UCSD-AML1 (cell line): Measurements from ENCODE around the gene TSPAN3.

Experiments
- DNase-seq: peaks from one replicate; lab custom pipeline; 2025; ENCODE audit not compliant: unreplicated experiment; lab: John Stamatoyannopoulos, UW

Gene TSPAN3

GRCh38 chr15:77012117-77012712, 58.7 kb downstream of the TSPAN3 start:
- DNase-seq: no peak

- DNase-seq: no peak
Observed at GRCh38 chr15:77010857-77011256, 60.1 kb downstream of the TSPAN3 start.

DNA sequence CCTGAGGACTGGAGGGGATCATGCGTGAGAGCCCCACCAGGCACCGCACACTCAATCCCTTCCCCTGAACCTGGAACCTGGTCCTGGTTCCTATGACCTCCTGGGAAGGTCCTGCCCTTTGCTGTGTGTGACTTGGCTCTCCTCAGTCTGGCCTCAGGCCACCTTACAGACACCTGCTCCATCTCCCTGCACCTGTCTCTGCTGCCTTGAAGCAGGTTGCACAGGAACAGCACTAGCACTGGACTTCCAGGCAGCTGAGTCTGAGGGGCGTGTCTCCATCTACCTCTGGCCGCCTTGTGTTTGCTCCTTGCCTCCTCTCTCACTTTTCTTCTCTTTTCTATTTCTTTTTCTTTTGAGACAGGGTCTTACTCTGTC, 60.6 kb downstream of the TSPAN3 start:
- DNase-seq: no peak

DNA sequence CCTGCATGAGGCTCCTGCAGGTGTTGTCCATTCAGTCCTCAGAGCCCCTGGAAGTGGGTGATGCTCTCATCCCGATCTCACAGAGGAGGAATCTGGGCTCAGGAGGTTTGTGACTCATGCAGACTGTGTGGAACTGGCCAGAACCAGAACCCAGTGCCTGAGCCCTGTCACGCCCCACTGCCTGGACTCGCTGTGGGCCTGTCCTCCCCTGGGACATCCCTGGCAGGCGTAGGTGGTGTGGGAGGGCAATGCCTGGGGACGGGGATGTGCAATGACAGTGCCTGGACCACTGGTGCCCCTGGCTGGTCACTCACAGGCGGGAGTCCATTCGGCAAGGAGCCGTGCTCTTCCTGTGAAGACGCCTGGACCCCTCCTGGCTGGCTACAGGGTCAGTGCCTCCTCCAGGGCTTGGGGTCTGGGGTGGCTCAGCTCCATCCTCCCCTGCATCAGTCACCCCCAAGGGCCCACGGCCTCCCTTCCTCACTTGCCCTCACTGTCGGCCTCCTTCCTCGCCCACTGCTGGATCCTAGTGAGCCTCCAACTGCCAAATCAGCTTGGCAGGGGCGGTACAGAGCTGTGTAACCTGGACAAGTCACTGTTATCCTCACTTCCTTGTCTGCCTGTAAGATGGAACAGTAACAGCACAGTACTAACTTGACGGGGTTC, 61.1 kb downstream of the TSPAN3 start:
- no peak for DNase-seq

- no peak for DNase-seq
Observed at GRCh38 chr15:77009176-77009575, 61.7 kb downstream of the TSPAN3 start.

GRCh38 chr15:77004189-77004588, 66.7 kb downstream of the TSPAN3 start:
- DNase-seq: peak; percentile 86

DNA sequence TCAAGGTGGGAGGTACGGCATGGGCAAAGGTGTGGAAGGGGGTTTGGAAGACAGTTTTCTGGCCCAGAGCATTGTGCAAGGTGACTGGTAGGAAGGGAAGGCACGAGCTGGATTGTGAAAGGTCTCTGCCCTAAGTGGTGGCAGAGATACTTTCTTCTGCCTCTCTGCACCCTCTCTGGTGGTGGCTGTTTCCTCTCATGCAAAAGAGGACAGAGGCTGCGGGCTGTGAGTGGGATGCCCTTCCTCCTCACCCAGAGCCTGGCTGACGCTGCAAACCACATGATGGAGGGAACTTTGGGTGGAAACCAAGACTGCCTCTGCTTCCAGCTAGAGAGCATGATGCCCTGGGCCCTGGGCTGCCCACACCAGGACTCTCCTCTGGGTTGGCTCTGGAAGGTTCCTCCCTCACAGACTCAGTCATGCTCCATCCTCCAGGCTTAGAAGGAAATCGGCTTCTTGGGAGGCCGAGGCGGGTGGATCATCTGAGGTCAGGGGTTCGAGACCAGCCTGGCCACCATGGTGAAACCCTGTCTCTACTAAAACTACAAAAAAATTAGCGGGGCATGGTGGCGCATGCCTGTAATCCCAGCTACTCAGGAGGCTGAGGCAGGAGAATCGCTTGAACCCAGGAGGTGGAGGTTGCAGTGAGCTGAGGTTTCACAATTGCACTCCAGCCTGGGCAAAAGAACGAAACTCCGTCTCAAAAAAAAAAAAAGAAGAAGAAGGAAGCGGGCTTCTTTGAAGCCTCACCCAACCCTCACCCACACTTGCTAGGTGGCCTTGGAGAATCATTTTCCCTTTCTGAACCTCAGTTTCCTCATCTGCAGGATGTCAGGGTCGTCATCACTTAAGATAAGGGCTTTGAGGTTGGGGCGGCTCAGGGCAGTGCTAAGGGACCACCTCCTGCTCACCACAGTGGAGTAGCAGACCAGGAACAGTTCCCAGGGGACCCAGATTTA, 67.7 kb downstream of the TSPAN3 start:
- peak; percentile 81 for DNase-seq

DNA sequence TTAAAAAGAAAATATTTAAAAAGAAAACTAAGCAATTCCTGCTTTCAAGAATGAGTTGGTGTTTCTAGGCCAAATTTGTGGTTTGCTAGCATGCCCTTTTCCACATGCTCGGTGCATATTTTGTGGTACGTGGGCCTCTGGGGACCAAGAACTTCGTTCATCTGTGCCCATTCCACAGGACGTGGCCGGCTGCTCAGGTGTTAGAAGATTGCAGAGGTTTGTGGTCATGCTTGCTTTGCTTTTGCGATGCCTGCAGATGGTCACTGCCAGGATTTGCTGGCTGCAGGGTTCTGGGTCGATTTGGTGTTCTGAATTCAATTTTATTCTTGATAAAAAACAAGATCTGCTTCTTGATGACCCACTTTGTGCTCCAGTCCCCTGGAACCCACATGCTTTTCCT, 68.5 kb downstream of the TSPAN3 start:
- no peak for DNase-seq

GRCh38 chr15:77001966-77002365, 68.9 kb downstream of the TSPAN3 start:
- no peak for DNase-seq

- DNase-seq: no peak
Observed at GRCh38 chr15:77001351-77001750, 69.6 kb downstream of the TSPAN3 start.

GRCh38 chr15:76999996-77000395, 70.9 kb downstream of the TSPAN3 start:
- no peak for DNase-seq

- DNase-seq: no peak
Observed at GRCh38 chr15:76998663-76999285, 72.1 kb downstream of the TSPAN3 start.

DNA sequence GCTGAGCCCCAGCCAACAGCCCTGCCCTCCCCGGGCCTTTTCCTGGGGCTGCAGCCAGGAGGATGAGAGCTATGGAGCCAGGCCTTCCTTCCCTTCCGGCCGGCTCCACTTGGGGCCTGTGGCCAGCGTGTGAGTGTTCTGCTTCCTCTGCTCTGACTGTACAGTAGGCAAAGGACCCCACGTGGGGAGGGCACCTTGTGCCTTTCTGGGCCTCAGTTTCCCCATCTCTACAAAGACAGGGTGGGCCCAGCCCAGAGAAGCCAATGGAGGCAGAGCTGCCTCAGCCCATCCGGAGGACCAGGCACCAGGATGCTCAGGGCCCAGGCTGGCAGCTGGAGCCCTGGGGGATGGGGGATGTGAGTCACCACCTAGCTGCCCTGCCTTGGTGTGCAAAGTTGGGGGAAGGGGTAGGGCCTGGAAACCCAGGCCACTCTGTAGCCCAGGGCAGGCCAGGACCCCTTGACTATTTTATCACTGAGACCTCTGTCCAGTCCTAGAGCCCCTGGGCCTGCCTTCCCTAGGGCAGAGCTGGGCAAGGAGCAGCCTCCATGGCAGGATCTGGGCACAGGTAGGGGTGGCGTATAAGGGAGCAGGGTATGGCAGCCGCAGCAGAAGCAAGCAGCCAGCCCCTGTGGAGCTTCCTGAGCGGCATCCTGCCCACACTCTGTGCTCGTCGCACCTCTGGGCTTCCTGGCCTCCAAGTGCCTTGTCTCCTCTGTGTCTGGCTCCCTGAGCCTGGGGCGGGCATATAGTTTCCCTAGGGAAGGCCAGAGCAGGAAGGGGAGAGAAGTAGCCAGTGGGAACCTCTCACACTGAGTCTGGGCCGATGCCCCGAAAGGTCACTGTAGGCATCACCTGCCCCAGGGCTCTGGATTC, 74.1 kb downstream of the TSPAN3 start:
- DNase-seq: peak; percentile 67

GRCh38 chr15:76996076-76996525, 74.8 kb downstream of the TSPAN3 start:
- no peak for DNase-seq

- peak; percentile 71 for DNase-seq
Observed at GRCh38 chr15:76994971-76995945, 75.7 kb downstream of the TSPAN3 start, which contains the start of gene PSTPIP1. PSTPIP1 (plus strand) TSS chr15:76995126; CDS start chr15:76995574, 448 bp downstream.

GRCh38 chr15:76994496-76994895, 76.4 kb downstream of the TSPAN3 start:
- no peak for DNase-seq

DNA sequence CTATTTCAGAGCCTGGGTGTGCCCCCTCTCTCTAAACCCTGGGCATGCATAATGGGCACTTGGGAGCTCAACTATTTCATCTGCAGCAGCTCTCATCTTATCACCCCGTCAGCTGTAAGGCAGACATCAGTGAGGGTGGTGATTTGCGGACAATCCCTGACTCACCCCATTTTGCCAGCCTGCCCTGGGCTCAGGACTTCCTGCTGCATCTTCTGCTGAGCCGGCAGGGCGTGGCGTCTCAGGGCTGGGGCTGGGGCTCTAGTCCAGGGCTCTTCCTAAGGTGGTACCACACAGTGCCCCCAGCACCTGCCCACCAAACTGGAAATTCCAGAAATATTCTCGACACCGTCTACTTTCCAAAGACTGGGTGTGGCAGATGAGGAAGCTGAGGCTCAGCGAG, 76.9 kb downstream of the TSPAN3 start:
- DNase-seq: peak; percentile 36

- DNase-seq: no peak
Observed at GRCh38 chr15:76993114-76993725, 77.7 kb downstream of the TSPAN3 start.
